ENCODE data around the gene DMRT3. TPM values are rescaled to one million over a fixed set of nuclear protein-coding genes. Genes with fewer than 3 reads are reported as not detected.

DMRT3 gene
- total RNA-seq = under 0.01 TPM

- DNase-seq (ENCODE audit: low read depth in 2 of 3, low spot score in 2 of 3) = peak in 1 of 3 donors; percentile 35
These were observed at the start of gene DMRT3 for GRCh38 chr9:976258-976942. Gene DMRT3, plus strand, starts transcription at chr9:976655. Its CDS starts 347 bp downstream, at chr9:977002.

- DNase-seq (ENCODE audit: low read depth in 2 of 3, low spot score in 2 of 3) = no peak
These were observed 49.5 kb upstream of the DMRT3 start for GRCh38 chr9:926976-927375.

GRCh38 chr9:928363-929042, 48.0 kb upstream of the DMRT3 start:
- peak in 2 of 3 donors; percentile 13 to 17 for DNase-seq (ENCODE audit: low read depth in 2 of 3, low spot score in 2 of 3)

DNA sequence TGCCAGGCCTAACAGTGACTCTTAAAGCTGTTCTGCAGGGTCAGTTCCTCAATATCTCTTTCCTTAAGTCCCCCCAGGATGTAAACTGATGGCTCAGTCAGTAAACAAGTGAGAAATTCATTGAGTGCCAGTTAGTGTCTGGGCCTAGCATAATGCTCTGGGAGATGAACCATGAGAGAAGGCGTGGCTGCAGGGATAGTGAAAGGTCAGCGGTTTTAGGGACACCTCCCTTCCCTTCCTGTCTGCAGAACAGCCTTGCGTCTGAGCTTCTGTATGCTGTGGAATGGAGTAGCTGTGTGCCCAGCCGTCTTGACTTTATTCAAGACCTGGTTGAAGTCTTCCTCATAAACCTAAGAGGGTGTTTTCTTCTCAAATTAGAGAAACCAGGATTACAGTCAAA, 46.7 kb upstream of the DMRT3 start:
- DNase-seq (ENCODE audit: low read depth in 2 of 3, low spot score in 2 of 3) = no peak

DNA sequence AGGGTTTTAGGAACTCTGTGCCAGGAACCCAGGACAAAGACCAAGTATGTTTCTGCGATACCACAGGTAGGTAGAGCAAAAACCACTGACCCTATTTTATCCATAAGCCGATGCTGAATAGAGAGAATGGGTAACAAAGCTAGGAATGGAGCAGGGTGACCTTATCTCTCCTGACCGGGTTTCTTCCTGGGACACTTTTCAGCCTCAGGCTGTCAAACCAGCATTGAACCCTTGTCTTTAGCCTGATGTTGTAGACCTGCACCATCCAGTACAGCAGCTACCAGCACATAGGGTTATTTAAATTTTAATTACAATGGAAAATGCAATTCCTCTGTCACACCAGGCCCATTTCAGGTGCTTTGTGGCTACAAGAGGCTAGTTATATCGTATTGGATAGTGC, 43.1 kb upstream of the DMRT3 start:
- no peak for DNase-seq (ENCODE audit: low read depth in 2 of 3, low spot score in 2 of 3)

GRCh38 chr9:935348-935965, 41.0 kb upstream of the DMRT3 start:
- DNase-seq (ENCODE audit: low read depth in 2 of 3, low spot score in 2 of 3) = no peak

DNA sequence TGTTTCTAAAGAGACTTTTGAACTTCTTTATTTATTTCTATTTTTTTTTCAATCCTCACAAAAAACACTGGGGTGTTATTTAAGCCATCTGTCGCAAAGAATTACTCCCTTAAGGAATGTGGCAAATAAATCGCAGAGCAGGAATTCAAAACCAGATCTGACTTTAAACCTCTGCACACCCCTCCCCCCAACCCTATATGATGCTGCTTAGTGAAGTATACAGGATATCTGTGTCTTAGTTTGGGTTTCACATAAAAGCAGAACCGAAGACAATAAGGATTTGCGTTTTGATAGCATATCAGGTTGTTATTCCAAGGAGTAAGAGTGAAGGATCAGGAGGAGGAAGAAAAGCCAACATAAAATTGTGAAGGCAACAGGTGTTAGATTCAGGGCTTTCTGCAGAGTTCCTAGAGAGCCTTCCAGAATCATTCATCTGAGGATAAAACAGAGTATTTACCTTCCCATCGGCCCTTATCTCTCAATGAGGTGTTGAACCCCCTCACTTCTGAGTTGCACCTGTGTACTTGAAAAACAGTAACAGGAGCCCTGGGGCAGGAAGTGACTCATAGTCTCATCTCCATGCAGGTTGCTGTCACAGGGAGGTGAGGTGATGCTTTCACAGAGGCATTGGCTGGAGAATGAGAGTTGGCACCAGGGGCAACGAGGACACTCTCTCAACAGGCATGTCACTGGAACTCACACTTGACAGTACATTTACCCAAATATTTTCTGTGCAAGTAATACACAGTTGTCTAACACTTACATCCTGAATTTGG, 33.5 kb upstream of the DMRT3 start:
- DNase-seq (ENCODE audit: low read depth in 2 of 3, low spot score in 2 of 3) = no peak

DNA sequence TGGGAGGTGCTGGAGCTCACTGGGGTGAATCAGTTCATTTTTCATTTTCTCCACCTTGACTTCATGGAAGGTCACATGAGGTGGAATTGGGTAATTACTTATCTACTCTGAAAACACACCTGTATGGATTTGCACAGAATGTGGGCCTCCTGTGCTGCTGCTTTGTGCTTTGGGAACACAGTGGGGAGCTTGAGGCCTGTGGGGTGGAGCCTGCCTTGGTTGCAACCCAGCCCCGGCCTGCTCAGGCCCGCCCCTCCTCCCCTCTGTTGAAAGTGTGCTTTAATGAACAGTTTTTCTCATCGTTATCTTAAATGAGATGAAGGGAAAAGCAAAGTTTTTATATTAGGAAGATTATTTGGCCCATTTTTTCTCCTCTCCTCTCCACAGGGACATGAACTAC, 28.5 kb upstream of the DMRT3 start:
- DNase-seq (ENCODE audit: low read depth in 2 of 3, low spot score in 2 of 3) = no peak

- no peak for DNase-seq (ENCODE audit: low read depth in 2 of 3, low spot score in 2 of 3)
These were observed 28.0 kb upstream of the DMRT3 start for GRCh38 chr9:948497-948896.

DNA sequence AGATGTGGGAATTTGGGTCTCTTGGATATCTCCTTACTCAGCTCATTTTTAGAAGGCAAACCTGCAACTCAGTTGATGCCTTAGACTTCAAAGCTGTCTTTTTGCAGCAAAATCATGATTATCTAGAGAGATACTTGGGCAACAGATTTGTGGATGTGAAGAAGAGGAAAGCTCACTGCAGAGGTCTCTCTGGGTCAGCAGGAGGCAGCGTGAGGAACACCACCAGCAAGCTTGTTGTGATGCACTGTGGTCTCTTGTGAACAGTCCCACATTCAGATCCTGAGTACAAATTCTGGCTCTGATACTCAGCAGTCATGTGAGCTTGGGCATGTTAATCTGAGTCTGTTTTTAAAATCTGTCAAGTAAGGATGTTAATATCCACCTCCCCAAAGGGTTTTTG, 26.3 kb upstream of the DMRT3 start:
- no peak for DNase-seq (ENCODE audit: low read depth in 2 of 3, low spot score in 2 of 3)

DNA sequence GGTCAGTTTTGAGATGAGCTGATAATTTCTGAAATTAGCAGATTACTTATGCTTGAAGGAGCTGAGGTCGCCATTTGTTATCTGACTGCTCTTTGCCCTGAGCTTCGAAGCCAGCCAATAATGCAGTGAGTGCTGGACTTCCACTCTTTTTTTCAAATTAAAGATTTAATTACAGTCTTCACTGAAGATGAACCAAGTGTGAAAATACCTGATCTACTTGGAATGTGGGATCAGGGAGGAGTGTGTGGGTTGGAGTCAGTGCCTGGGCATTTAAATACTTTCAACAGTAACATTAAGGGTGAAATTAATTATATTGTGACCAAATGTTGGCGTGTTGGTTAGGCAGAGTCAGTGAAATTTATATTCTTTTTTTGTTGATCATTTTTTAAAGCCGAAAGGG, 23.9 kb upstream of the DMRT3 start:
- no peak for DNase-seq (ENCODE audit: low read depth in 2 of 3, low spot score in 2 of 3)

- no peak for DNase-seq (ENCODE audit: low read depth in 2 of 3, low spot score in 2 of 3)
These were observed 17.4 kb upstream of the DMRT3 start for GRCh38 chr9:959105-959504.

DNA sequence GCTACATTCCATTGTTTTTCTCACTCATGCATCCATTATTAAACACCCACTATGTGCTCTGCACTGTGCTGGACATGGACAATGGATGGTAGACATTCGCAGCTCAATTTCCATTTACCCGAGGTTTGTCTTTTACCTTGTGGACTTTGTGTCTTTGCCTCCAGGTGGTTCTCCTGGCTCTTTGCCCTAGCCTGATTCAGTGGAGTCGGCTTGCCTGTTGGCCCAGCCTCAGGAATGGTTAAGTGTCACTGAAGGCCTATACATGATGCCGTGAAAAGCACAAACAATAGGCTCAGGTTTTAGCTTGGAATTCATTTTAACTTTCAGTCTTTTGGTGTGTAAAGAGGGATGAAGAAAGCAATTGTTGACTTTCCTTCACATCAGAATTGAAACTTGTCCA, 16.5 kb upstream of the DMRT3 start:
- no peak for DNase-seq (ENCODE audit: low read depth in 2 of 3, low spot score in 2 of 3)

DNA sequence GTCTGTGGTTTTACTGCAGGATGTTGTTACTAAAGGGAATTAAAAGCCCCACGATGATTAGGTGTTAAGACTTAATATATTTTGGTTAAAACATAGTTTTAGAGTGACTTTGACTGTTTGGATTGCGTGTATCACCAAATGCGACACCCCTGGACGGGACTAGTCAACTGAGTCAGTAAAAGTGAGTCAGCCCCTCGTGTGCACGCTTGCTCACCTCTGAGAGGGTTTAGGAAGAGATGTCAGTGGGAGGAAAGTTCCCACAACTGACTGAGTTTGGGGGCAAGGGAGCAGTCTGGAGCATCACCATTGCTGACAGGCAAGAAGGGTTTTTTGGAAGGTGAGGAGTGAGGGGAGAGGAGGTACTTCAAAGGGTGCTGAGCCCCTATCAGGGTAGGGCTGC, 14.4 kb upstream of the DMRT3 start:
- no peak for DNase-seq (ENCODE audit: low read depth in 2 of 3, low spot score in 2 of 3)

- DNase-seq (ENCODE audit: low read depth in 2 of 3, low spot score in 2 of 3) = no peak
These were observed 11.0 kb upstream of the DMRT3 start for GRCh38 chr9:965497-965896.

DNA sequence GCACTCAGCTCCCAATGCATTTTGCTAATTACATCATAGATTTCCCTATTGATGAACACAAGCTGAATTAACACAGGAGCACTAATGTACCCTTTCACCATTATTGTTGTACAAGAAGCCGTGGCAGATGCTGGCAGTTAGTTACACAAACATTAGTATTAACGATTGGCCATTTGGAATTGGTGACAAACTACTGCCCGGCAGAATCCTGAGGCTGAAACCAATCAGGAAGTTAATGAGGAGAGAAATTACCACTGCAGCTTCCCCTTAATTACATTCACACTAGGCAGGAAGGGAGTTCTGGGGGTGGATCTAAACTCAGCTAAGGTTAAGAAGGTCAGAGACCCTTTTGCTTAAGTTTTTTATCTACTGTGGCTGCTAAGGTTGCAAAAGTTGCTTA, 9.6 kb upstream of the DMRT3 start:
- DNase-seq (ENCODE audit: low read depth in 2 of 3, low spot score in 2 of 3) = no peak

GRCh38 chr9:967436-967835, 9.0 kb upstream of the DMRT3 start:
- no peak for DNase-seq (ENCODE audit: low read depth in 2 of 3, low spot score in 2 of 3)

GRCh38 chr9:967903-968641, 8.4 kb upstream of the DMRT3 start:
- DNase-seq (ENCODE audit: low read depth in 2 of 3, low spot score in 2 of 3) = peak in 1 of 3 donors; percentile 27

DNA sequence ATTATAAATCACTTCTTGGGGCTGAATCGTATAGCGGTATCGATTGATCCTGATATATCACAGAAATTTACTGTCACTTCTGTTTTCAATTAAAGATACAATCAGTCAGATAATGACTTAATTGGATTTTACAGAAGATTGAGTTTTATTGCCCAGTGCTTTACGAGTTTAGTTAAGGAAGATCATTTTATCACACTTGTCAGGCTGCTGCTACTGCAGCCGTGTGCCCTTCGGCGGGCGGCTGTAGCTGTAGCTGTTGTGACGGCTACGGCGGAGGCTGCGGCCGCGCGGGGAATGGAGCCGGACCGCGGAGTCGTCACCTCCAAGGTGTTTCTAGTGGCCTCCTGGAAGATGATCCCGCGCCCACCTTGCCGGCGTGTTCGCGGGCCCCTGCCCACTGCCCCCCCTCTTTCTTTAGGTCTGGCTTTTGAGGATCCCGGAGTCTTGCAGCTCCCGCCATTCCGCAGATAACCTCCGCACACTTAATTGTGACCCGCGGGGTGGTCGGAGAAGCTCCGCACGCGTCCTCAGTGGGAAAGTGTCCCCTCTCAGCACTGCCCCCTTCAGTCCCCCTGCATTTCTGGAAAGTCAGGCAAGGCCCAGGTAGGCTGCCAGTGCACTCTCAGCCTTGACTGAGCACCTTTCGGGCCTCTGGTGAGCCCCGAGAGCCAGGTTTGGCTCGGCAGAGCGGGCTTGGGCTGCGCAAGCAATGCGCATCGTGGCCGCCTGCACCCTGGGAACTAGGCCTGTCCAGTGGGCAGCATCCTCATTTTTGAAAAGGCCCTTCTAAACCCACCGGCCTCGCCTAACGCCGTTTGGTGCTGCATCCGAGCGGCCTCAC, 6.9 kb upstream of the DMRT3 start:
- peak in 1 of 3 donors; percentile 22 for DNase-seq (ENCODE audit: low read depth in 2 of 3, low spot score in 2 of 3)

All from hematopoietic multipotent progenitor cell (in vitro differentiated cells).